ENCODE measurements around the gene TOR1A.
"Not testable (repeated sequence)": the region's sequence is repeated elsewhere in the genome, so short reads cannot be mapped to it uniquely, and the experiment has no call there.

The TOR1A gene

DNA sequence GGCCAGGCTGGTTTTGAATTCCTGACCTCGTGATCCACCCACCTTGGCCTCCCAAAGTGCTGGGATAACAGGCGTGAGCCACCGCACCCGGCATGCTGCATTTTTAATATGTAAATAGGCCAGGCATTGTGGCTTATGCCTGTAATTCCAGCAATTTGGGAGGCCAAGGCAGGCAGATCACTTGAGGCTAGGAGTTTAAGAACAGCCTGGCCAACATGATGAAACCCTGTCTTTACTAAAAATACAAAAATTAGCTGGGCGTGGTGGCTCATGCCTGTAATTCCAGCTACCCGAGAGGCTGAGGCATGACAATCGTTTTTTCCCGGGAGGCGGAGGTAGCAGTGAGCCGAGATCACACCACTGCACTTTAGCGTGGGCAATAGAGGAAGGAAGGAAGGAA is 39.0 kb downstream of the TOR1A start:
- H3K9me3 Mint-ChIP-seq, H3K4me3 Mint-ChIP-seq, ATAC-seq, H3K4me1 Mint-ChIP-seq, H3K36me3 Mint-ChIP-seq, H3K27ac Mint-ChIP-seq: not testable (repeated sequence)
- peaks cover 27% of the 10 kb centered on the region for H3K27me3 Mint-ChIP-seq

DNA sequence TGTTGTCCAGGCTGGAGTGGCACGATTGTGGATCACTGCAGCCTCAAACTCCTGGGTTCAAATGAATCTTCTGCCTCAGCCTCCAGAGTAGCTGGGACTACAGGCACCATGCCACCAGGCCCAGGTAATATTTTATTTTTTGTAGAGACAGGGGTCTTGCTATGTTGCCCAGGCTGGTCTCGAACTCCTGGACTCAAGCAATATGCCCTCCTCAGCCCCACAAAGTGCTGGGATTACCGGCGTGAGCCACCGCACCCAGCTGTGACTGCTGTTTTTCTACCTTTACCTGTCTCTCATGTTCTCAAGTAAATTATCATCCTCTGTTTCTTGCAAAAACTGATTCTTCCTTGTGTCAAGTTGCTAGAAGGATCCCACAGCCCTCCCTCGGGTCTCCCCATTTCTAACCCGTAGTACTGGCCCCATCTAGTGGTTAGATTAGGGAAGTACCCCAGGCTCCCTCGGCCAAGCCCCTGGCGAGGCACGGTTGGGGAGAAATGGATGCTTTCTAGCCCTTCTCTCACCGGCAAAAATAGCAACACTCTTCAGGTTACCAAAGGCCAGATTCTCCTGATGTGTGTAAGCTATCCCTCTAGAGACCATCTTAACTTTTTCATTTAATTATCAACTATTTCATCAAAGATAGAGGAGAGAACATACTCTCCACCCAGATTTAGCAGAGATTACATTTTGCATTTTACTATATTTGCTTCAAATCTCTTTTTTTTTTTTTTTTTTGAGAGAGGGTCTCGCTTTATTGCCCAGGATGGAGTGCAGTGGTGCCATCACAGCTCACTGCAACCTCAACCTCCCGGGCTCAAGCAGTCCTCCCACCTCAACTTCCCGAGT is 40.2 kb downstream of the TOR1A start:
- ATAC-seq: peak; percentile 89
- peaks cover 32% of the 10 kb centered on the region for H3K27me3 Mint-ChIP-seq
- no peaks in the 10 kb centered on the region for H3K9me3 Mint-ChIP-seq
- no peak overlapping the region for H3K4me3 Mint-ChIP-seq
- H3K36me3 Mint-ChIP-seq: no peaks in the 10 kb centered on the region
- H3K4me1 Mint-ChIP-seq: peaks cover 8% of the 10 kb centered on the region
- H3K27ac Mint-ChIP-seq: no peak overlapping the region

DNA sequence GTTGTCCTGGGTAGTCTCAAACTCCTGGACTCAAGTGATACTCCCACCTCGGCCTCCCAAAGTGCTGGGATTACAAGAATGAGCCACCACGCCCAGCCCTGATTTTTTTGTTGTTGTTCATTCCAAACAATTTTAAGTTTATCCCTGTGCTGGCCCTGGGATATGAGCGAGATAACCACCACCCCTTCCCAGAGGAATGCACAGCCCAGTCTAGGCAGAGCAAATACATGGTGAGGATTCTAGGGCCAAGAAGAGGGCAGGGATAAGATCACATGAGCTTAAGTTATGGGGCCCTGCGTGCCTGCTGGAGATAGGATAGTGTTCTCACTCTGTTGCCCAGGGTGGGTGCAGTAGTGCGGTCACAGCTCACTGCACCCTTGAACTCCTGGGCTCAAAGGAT is 42.0 kb downstream of the TOR1A start:
- no peak for ATAC-seq
- Mint-ChIP-seq H3K4me1 (peaks cover 8% of the 10 kb centered on the region), H3K27me3 (peaks cover 27% of the 10 kb centered on the region), H3K36me3 (no peaks in the 10 kb centered on the region), H3K4me3 (no peak overlapping the region), H3K27ac (no peak overlapping the region), H3K9me3 (no peaks in the 10 kb centered on the region)

DNA sequence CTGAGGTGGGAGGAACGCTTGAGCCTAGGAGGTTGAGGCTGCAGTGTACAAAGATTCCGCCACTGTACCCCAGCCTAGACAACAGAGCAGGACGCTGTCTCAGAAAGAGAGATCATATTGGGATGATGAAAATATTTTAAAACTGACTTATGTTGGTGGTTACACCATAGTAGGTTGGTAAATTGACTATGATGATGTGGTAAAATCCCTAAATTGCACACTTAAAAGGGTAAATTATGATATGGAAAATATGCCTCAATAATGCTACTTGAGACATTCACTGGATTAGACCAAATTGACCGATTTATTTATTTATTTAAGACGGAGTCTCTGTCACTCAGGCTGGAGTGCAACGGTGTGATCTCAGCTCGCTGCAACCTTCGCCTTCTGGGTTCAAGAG is 42.8 kb downstream of the TOR1A start:
- H3K4me1 Mint-ChIP-seq: peaks cover 8% of the 10 kb centered on the region
- no peak overlapping the region for H3K27ac Mint-ChIP-seq
- no peak for ATAC-seq

DNA sequence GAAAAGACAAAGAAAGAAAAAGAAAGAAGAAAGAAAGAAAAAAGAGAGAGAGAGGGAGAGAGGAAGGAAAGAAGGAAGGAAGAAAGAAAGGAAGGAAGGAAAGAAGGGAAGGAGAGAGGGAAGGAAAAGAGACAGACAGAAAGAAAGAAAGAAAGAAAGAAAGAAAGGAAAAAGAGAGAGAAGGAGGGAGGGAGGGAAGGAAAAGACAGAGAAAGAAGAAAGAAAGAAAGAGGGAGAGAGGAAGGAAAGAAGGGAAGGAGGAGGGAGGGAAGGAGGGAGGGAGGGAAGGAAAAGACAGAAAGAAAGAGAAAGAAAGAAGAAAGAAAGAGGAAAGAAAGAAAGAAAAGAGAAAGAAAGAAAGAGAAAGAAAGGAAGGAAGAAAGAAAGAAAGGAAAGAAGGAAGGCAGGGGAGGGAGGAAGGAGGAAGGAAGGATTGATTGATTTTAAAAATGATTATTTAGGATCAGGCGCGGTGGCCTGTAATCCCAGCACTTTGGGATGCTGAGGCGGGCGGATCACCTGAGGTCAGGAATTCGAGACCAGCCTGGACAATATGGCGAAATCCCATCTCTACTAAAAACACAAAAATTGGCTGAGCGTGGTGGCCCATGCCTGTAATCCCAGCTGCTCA is 44.3 kb downstream of the TOR1A start:
- Mint-ChIP-seq H3K9me3 (no peaks in the 10 kb centered on the region), H3K27ac (no peak overlapping the region), H3K4me3 (no peak overlapping the region), H3K4me1 (peaks cover 8% of the 10 kb centered on the region), H3K36me3 (no peaks in the 10 kb centered on the region), H3K27me3 (peaks cover 45% of the 10 kb centered on the region)
- ATAC-seq: no peak

More for the DNA sequence above, 42.8 kb downstream of the TOR1A start:
- Mint-ChIP-seq H3K36me3 (no peaks in the 10 kb centered on the region), H3K4me3 (no peak overlapping the region), H3K27me3 (peaks cover 32% of the 10 kb centered on the region), H3K9me3 (no peaks in the 10 kb centered on the region)

DNA sequence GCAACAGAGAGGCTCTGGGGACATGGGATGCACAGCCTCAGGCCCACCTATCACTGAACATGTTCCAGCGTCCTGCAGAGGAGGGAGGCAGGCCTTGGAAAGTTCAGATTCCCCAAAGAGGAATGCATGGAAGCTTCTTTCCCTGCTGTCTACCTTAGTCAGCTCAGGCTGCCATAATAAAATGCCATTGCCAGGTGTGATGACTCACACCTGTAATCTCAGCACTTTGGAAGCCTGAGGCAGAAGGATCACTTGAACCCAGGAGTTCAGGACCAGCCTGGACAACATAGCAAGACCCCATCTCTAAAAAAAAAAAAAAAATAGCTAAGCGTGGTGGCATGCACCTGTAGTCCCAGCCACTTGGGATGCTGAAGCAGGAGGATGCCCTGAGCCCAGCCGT is 45.5 kb downstream of the TOR1A start:
- Mint-ChIP-seq H3K4me3 (no peak overlapping the region), H3K36me3 (no peaks in the 10 kb centered on the region), H3K27ac (no peak overlapping the region), H3K4me1 (peaks cover under 1% of the 10 kb centered on the region), H3K9me3 (no peaks in the 10 kb centered on the region), H3K27me3 (peaks cover 57% of the 10 kb centered on the region)
- no peak for ATAC-seq

DNA sequence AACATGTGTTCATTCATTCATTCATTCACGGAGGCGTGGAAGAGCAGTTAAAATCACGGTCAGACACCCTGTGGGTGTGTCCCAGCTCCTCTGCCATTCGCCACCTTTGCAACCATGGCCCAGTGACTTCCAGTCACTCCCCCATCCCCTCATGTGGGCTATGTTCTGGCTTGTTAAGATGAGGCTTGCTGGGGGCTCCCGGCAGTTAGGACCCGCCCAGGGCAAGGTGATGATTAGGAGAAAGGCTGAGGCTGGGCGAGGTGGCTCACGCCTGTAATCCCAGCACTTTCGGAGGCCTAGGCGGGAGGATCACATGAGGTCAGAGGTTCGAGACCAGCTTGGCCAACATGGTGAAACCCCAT is 46.2 kb downstream of the TOR1A start:
- Mint-ChIP-seq H3K4me3 (no peak overlapping the region), H3K27ac (no peak overlapping the region), H3K36me3 (no peaks in the 10 kb centered on the region), H3K4me1 (no peaks in the 10 kb centered on the region), H3K9me3 (no peaks in the 10 kb centered on the region), H3K27me3 (peaks cover 62% of the 10 kb centered on the region)
- ATAC-seq: no peak

DNA sequence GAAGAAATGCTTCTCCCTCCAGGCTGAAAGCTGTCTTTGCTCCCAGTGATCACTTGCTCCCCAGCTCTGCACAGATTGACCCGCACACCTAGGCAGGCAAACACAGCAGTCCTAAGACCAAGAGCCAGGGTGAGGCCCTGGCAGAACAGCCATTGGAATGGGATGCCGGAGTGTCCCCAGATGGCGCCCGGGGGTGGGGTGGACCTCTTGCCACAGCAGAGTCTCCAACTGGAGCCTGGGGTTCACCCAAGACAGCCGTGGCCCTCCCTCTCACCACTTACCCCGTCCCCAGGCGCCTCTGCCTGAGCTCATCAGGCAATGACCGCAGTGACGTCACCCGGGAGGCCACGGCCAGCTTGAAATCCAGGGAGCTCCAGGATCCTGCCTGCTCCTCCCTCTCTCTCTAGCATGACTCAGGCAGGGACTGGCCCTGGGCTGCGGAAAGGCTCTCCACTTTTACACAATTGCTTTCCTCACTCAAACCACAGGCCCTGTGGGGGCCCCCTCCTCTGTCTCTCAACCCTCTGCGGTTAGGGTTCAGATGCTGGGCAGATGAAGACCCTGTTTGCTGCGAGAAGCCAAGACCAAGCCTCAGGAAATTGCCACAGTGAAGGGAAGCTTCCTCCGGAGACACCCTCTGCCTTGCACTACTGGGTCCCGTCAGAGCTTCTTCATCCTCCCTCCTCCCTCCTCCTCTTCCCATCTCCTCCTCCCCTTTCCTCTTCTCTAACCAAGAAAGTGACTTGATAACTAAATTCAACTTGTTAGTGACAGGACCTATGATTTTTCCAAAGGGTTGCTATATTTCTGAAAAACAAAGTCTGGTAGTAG is 46.8 kb downstream of the TOR1A start:
- Mint-ChIP-seq H3K9me3 (no peaks in the 10 kb centered on the region), H3K27me3 (peaks cover 62% of the 10 kb centered on the region), H3K4me3 (no peak overlapping the region), H3K27ac (no peak overlapping the region), H3K36me3 (no peaks in the 10 kb centered on the region), H3K4me1 (no peaks in the 10 kb centered on the region)
- no peak for ATAC-seq

DNA sequence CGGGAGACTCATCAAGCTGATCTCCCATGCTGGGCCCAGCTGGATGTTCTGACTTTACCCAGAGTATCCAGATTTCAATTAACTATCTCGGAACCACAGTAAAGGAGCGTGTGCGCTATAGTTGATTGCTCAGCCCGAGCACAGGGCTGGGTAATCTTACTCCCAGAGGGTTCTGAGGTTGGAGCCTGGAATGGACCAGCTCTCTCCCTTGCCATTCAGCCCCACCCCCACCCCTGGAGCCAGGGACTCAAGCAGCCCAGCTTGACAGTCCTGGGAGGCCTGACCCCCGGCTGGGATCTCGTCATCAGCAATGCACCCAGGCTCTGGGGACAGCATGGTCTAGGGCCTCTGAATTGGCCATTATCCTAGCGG is 47.4 kb downstream of the TOR1A start:
- Mint-ChIP-seq H3K4me3 (no peak overlapping the region), H3K27me3 (peaks cover 62% of the 10 kb centered on the region), H3K9me3 (no peaks in the 10 kb centered on the region), H3K4me1 (no peaks in the 10 kb centered on the region), H3K36me3 (no peaks in the 10 kb centered on the region), H3K27ac (no peak overlapping the region)
- no peak for ATAC-seq

DNA sequence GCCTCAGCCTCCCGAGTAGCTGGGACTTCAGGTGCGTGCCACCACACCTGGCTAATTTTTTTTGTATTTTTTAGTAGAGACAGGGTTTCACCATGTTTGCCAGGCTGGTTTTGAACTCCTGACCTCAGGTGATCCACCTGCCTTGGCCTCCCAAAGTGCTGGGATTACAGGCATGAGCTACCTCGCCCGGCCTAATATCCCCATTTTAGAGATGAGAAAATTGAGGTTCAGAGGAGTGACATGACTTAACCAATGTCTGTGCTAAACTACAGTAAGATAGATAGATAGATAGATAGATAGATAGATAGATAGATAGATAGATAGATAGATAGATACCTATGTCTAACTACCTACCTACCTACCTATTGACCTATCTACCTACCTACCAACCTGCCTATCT is 47.8 kb downstream of the TOR1A start:
- not testable (repeated sequence) for H3K4me3 Mint-ChIP-seq, H3K36me3 Mint-ChIP-seq, H3K4me1 Mint-ChIP-seq, ATAC-seq, H3K9me3 Mint-ChIP-seq, H3K27ac Mint-ChIP-seq
- peaks cover 62% of the 10 kb centered on the region for H3K27me3 Mint-ChIP-seq

DNA sequence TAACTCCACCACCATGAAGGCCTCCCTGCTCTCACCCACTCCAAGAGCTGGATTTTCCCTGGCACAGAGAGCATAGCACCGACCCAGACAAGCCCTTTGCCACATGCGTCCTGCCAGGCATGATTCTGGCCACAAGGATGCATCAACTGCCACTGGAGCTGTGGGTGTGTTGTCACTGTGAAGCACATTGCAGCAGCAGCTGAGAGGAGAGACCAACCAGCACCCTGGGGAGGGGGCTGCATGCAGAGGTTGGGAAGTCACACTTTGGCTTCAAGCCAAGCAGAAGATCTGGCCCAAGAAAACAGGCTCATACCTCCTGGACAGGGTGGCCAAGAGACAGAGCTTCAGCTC is 48.5 kb downstream of the TOR1A start:
- H3K27ac Mint-ChIP-seq: no peak overlapping the region
- H3K9me3 Mint-ChIP-seq: no peaks in the 10 kb centered on the region
- peaks cover 62% of the 10 kb centered on the region for H3K27me3 Mint-ChIP-seq
- no peak for ATAC-seq
- H3K4me1 Mint-ChIP-seq: no peaks in the 10 kb centered on the region
- no peak overlapping the region for H3K4me3 Mint-ChIP-seq
- no peaks in the 10 kb centered on the region for H3K36me3 Mint-ChIP-seq

DNA sequence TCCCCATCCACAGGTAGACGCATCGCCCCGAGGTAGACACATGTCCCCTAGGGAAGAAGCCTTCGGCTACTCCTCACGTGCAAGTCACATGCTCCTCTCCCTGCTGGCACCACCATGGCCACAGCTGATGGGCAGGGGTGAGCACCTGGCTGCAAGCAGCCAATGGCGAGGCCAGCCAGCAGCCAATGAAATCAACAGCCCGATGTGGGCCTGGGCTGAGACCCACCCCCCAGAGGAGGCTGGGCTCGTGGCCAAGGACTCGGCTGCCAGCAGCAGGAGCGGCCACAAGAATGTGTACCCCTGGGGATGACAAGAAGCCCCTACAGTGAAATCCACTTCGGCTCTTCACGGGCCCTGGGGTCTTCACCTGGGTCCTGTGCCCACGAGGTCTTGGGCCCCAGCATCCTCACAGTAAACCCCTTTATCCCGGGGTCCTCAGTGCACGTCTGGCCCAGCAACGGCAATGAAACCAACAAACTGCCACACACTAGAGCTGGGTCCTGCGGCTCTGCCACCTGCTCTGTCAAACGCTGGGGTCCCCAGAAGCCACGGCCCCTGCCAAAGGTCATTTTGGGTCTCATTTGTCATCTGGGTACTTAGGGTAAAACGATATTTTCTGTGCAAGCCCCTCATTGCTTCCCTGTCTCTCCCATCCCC is 49.0 kb downstream of the TOR1A start:
- Mint-ChIP-seq H3K9me3 (no peaks in the 10 kb centered on the region), H3K4me3 (no peak overlapping the region), H3K27ac (no peak overlapping the region), H3K27me3 (peaks cover 60% of the 10 kb centered on the region), H3K4me1 (no peaks in the 10 kb centered on the region), H3K36me3 (no peaks in the 10 kb centered on the region)
- no peak for ATAC-seq

DNA sequence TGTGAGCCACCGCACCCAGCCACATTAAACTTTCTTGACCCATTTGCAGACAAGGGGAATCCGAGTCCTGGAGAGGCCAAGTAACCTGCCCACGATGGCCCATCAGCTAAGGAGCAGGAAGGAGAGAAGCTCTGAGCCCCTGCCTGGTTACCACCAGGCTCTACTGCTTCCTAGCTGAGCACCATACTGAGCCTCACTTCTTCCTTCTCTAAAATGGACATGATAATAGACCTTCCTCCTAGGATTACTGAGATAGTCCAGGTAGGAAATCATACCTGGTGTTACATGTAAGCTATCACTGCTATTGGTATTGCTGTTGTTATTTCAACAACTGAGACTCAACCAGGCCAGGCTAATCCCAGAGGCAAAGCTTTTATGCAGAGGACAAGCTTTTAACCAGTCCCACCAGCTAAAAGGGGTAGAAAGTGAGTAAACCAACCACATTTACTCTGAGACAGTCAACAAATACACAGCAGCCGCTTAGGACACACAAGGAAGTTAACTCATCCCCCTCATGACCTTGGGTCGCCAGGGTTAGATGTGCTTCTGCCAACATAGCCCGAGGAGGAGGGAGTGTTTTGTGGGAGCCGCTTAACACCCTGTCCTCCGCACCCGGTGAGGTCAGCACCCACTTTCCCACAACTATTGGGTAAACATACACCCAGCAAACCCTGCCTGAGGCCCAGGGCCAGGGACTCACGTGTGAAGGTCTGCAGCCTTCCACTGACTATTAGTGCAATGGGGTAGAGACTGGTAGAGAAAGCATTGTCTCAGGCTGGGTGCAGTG is 50.5 kb downstream of the TOR1A start:
- Mint-ChIP-seq H3K4me1 (no peaks in the 10 kb centered on the region), H3K27me3 (peaks cover 57% of the 10 kb centered on the region), H3K4me3 (no peak overlapping the region), H3K27ac (no peak overlapping the region), H3K9me3 (no peaks in the 10 kb centered on the region), H3K36me3 (no peaks in the 10 kb centered on the region)
- ATAC-seq: no peak

DNA sequence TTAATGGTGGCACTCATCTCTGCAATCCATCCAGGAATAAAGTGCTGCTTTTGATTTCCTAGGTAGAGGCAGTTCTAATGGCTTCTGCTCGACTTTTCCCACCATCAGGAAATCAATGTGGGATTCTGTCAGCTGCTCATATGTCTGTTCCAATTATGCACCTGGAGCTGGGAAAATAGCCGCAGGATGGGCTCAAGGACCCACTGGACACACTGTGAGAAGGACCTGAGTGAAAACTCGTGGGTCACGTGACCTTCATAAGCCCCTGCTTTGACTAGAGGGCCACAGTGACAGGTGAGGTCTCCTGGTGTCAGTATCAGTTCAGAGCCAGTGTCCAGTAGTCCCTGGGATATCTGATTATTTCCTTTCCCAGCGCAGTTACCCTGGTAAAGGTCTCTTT is 53.2 kb downstream of the TOR1A start:
- no peaks in the 10 kb centered on the region for H3K4me1 Mint-ChIP-seq
- H3K27ac Mint-ChIP-seq: no peak overlapping the region

DNA sequence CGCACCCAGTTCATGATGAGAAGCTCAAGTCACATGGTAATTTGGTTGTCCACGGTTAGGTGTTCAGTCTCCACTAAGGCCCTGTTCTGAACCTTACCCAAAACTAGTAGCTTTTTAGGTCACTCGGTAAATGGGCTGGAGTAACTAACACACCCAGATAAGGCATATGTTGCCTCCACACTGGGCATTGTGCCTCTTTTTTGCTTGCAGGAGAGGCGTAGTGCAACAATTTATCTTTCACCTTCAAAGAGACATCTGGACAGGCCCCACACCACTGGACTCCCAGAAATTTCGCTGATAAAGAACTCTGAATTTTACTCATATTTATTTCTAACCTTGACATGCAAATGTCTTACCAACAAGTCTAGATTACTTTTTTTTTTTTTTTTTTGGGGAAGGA is 54.3 kb downstream of the TOR1A start:
- H3K9me3 Mint-ChIP-seq: no peaks in the 10 kb centered on the region
- no peaks in the 10 kb centered on the region for H3K4me1 Mint-ChIP-seq
- H3K4me3 Mint-ChIP-seq: no peak overlapping the region
- peaks cover 37% of the 10 kb centered on the region for H3K27me3 Mint-ChIP-seq
- no peak overlapping the region for H3K27ac Mint-ChIP-seq
- no peak for ATAC-seq
- H3K36me3 Mint-ChIP-seq: no peaks in the 10 kb centered on the region

More for the DNA sequence above, 53.2 kb downstream of the TOR1A start:
- ATAC-seq: no peak
- Mint-ChIP-seq H3K9me3 (no peaks in the 10 kb centered on the region), H3K4me3 (no peak overlapping the region), H3K27me3 (peaks cover 47% of the 10 kb centered on the region), H3K36me3 (no peaks in the 10 kb centered on the region)
